Epithelial cell of esophagus (primary cell): ENCODE results near the gene CCDC178.

Experiments used
- DNase-seq: peaks from one replicate; pipeline ENCODE4 v3.0.0; 2010; ENCODE audit warnings: low read depth
- H3K4me3 ChIP-seq: 2 replicates; pipeline ENCODE4 v1.5.1; 2011; ENCODE audit warnings: mild to moderate bottlenecking, low read length, control low read depth
- TF ChIP-seq, protein P1 (sequence below): IDR thresholded peaks from 2 replicates; pipeline ENCODE4 v1.5.1; 2011; ENCODE audit warnings: low read depth, mild to moderate bottlenecking, low read length, control low read depth, inconsistent platforms; ENCODE audit not compliant: insufficient read depth; ENCODE audit errors: missing control alignments

Gene CCDC178

GRCh38 chr18:33115476-33115875 lies 325.0 kb downstream of the CCDC178 start:
- no peak for DNase-seq
- TF ChIP-seq, protein P1, sequence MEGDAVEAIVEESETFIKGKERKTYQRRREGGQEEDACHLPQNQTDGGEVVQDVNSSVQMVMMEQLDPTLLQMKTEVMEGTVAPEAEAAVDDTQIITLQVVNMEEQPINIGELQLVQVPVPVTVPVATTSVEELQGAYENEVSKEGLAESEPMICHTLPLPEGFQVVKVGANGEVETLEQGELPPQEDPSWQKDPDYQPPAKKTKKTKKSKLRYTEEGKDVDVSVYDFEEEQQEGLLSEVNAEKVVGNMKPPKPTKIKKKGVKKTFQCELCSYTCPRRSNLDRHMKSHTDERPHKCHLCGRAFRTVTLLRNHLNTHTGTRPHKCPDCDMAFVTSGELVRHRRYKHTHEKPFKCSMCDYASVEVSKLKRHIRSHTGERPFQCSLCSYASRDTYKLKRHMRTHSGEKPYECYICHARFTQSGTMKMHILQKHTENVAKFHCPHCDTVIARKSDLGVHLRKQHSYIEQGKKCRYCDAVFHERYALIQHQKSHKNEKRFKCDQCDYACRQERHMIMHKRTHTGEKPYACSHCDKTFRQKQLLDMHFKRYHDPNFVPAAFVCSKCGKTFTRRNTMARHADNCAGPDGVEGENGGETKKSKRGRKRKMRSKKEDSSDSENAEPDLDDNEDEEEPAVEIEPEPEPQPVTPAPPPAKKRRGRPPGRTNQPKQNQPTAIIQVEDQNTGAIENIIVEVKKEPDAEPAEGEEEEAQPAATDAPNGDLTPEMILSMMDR, result no peak
- H3K4me3 ChIP-seq, result no peak overlapping the region

- no peak overlapping the region for H3K4me3 ChIP-seq
- DNase-seq, result no peak
- TF ChIP-seq, protein P1, result no peak
Measured at GRCh38 chr18:33114749-33115148, 325.8 kb downstream of the CCDC178 start.

- TF ChIP-seq, protein P1, result no peak
- no peak for DNase-seq
- no peak overlapping the region for H3K4me3 ChIP-seq
Measured at GRCh38 chr18:33113416-33113815, 327.1 kb downstream of the CCDC178 start.

- TF ChIP-seq, protein P1, result no peak
- no peak for DNase-seq
- no peak overlapping the region for H3K4me3 ChIP-seq
Measured at GRCh38 chr18:33107511-33107910, 333.0 kb downstream of the CCDC178 start.

- no peak for DNase-seq
- H3K4me3 ChIP-seq, result no peak overlapping the region
- TF ChIP-seq, protein P1, result no peak
Measured at GRCh38 chr18:33101316-33101715, 339.2 kb downstream of the CCDC178 start.

GRCh38 chr18:33099626-33100025 lies 340.9 kb downstream of the CCDC178 start:
- TF ChIP-seq, protein P1, result no peak
- no peak for DNase-seq
- no peak overlapping the region for H3K4me3 ChIP-seq

- no peak overlapping the region for H3K4me3 ChIP-seq
- TF ChIP-seq, protein P1, result no peak
- no peak for DNase-seq
Measured at GRCh38 chr18:33097126-33097525, 343.4 kb downstream of the CCDC178 start.
